GM04503 (cell line): ENCODE data around the gene DPP10.
"Not testable (repeated sequence)": the region's sequence is repeated elsewhere in the genome, so short reads cannot be mapped to it uniquely, and the experiment has no call there.

Experiments used
- DNase-seq: peaks from one replicate; pipeline ENCODE4 v3.0.0-alpha.2; 2012; ENCODE audit warnings: low read depth

DPP10 gene

GRCh38 chr2:115427436-115427835 lies 985.0 kb downstream of the DPP10 start:
- DNase-seq: no peak

- not testable (repeated sequence) for DNase-seq
Observed at GRCh38 chr2:115440746-115441145, 998.3 kb downstream of the DPP10 start.

- DNase-seq: no peak
Observed at GRCh38 chr2:115443539-115444185, 1001.2 kb downstream of the DPP10 start.

GRCh38 chr2:115460008-115460407 lies 1017.6 kb downstream of the DPP10 start:
- DNase-seq: no peak

- DNase-seq: no peak
Observed at GRCh38 chr2:115480741-115481140, 1038.3 kb downstream of the DPP10 start.

- DNase-seq: no peak
Observed at GRCh38 chr2:115481842-115482241, 1039.4 kb downstream of the DPP10 start.

GRCh38 chr2:115483666-115484065 lies 1041.2 kb downstream of the DPP10 start:
- no peak for DNase-seq

- DNase-seq: no peak
Observed at GRCh38 chr2:115484486-115484885, 1042.0 kb downstream of the DPP10 start.

GRCh38 chr2:115484983-115485382 lies 1042.5 kb downstream of the DPP10 start:
- no peak for DNase-seq

GRCh38 chr2:115491186-115491793 lies 1048.8 kb downstream of the DPP10 start:
- no peak for DNase-seq

- DNase-seq: no peak
Observed at GRCh38 chr2:115505331-115505730, 1062.9 kb downstream of the DPP10 start.

GRCh38 chr2:115520727-115521126 lies 1078.3 kb downstream of the DPP10 start:
- no peak for DNase-seq

GRCh38 chr2:115524452-115524851 lies 1082.0 kb downstream of the DPP10 start:
- no peak for DNase-seq

- DNase-seq: no peak
Observed at GRCh38 chr2:115529627-115530026, 1087.2 kb downstream of the DPP10 start.

- no peak for DNase-seq
Observed at GRCh38 chr2:115533081-115533480, 1090.6 kb downstream of the DPP10 start.

- DNase-seq: no peak
Observed at GRCh38 chr2:115541814-115542213, 1099.4 kb downstream of the DPP10 start.

GRCh38 chr2:115542331-115542730 lies 1099.9 kb downstream of the DPP10 start:
- DNase-seq: no peak

GRCh38 chr2:115543024-115543423 lies 1100.6 kb downstream of the DPP10 start:
- DNase-seq: no peak

- no peak for DNase-seq
Observed at GRCh38 chr2:115543461-115543860, 1101.0 kb downstream of the DPP10 start.

GRCh38 chr2:115549611-115550130 lies 1107.2 kb downstream of the DPP10 start:
- no peak for DNase-seq

GRCh38 chr2:115552726-115553125 lies 1110.3 kb downstream of the DPP10 start:
- DNase-seq: no peak

GRCh38 chr2:115554153-115554552 lies 1111.7 kb downstream of the DPP10 start:
- DNase-seq: no peak

GRCh38 chr2:115558725-115559124 lies 1116.3 kb downstream of the DPP10 start:
- DNase-seq: no peak

- no peak for DNase-seq
Observed at GRCh38 chr2:115560666-115561065, 1118.2 kb downstream of the DPP10 start.
